MCF 10A (cell line): ENCODE data around the gene TRIM66. TPM values are rescaled to one million over a fixed set of nuclear protein-coding genes. Genes with fewer than 3 reads are reported as not detected.

Experiments
- BruUV-seq: library from RNA; stranded (reverse); fragments of 400-500 nt; replicated peaks from 2 replicates; lab custom pipeline; 2021; lab: Mats Ljungman, UMichigan
- CTCF ChIA-PET: fragments of 300-600 bp; sonication (Branson Sonifier 250); formaldehyde crosslinking; extraction: SDS; loops from one replicate; lab custom pipeline; 2021; ENCODE audit warnings: antibody characterized with exemption, inconsistent platforms; lab: Yijun Ruan, JAX
- POLR2A ChIA-PET: fragments of 300-600, 350-650 bp; sonication (Branson Sonifier 250); formaldehyde crosslinking; extraction: SDS; loops from one replicate; lab custom pipeline; 2020; ENCODE audit warnings: antibody characterized with exemption, inconsistent platforms; lab: Yijun Ruan, JAX
- DNase-seq: peaks from one replicate; pipeline ENCODE4 v3.0.0-alpha.2; 2018; ENCODE audit not compliant: unreplicated experiment
- H3K27ac Mint-ChIP-seq: one replicate; pipeline ENCODE4 v1.8.0; 2022; ENCODE audit warnings: mild to moderate bottlenecking, low read depth, mixed read lengths; ENCODE audit not compliant: unreplicated experiment
- H3K27me3 Mint-ChIP-seq: one replicate; pipeline ENCODE4 v1.8.0; 2022; ENCODE audit warnings: mixed read lengths; ENCODE audit not compliant: insufficient read depth, unreplicated experiment
- H3K36me3 Mint-ChIP-seq: one replicate; pipeline ENCODE4 v1.8.0; 2022; ENCODE audit warnings: mild to moderate bottlenecking, moderate library complexity, mixed read lengths; ENCODE audit not compliant: insufficient read depth, unreplicated experiment
- H3K4me1 Mint-ChIP-seq: one replicate; pipeline ENCODE4 v1.8.0; 2022; ENCODE audit warnings: mixed read lengths; ENCODE audit not compliant: insufficient read depth, unreplicated experiment
- H3K4me3 Mint-ChIP-seq: one replicate; pipeline ENCODE4 v1.8.0; 2022; ENCODE audit warnings: mild to moderate bottlenecking, moderate library complexity, mixed read lengths; ENCODE audit not compliant: unreplicated experiment
- H3K9me3 Mint-ChIP-seq: one replicate; pipeline ENCODE4 v1.8.0; 2022; ENCODE audit warnings: mixed read lengths; ENCODE audit not compliant: unreplicated experiment
- intact Hi-C: fragments of 100-400 bp; cut with micrococcal nuclease; formaldehyde crosslinking; loops from 2 replicates; pipeline ENCODE4 v1.14.1; 2022
- total RNA-seq: library from RNA; stranded (reverse); gene quantifications from 2 replicates; pipeline ENCODE4 v1.2.3, GENCODE V29; 2022
- TF ChIP-seq, protein P1 (sequence below): fragments of 200-600 bp; IDR thresholded peaks from one replicate; pipeline ENCODE4 v1.8.0; 2022; ENCODE audit warnings: antibody characterized with exemption, mild to moderate bottlenecking; ENCODE audit not compliant: unreplicated experiment

Gene TRIM66
- total RNA-seq, 1 experiment from 2014 or later: 27.3 TPM

DNA sequence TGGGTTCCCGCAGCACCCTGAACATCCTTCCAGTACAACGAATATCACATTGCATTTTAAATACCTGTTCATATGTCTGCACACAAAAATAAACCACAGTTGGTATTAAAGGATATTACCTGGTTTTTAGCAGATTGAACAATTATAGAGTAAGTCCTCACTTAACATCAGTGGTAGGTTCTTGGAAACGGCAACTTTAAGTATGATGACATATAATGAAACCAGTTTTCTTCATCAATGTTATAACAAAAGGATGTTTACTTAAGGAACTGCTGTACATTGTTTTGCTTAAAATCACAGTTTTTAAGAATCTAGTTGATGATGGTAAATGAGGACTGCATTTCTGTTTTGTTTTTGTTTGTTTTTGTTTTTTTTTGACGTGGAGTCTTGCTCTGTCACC, 28.0 kb downstream of the TRIM66 start:
- H3K27ac Mint-ChIP-seq: no peak overlapping the region
- ChIA-PET CTCF (interaction anchor here (0.6 kb wide), 1 partner anchor 33 kb away, joined by 3 read pairs; no protein-coding TSS in a partner anchor), POLR2A (no interaction called here)
- TF ChIP-seq, protein P1, sequence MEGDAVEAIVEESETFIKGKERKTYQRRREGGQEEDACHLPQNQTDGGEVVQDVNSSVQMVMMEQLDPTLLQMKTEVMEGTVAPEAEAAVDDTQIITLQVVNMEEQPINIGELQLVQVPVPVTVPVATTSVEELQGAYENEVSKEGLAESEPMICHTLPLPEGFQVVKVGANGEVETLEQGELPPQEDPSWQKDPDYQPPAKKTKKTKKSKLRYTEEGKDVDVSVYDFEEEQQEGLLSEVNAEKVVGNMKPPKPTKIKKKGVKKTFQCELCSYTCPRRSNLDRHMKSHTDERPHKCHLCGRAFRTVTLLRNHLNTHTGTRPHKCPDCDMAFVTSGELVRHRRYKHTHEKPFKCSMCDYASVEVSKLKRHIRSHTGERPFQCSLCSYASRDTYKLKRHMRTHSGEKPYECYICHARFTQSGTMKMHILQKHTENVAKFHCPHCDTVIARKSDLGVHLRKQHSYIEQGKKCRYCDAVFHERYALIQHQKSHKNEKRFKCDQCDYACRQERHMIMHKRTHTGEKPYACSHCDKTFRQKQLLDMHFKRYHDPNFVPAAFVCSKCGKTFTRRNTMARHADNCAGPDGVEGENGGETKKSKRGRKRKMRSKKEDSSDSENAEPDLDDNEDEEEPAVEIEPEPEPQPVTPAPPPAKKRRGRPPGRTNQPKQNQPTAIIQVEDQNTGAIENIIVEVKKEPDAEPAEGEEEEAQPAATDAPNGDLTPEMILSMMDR: no peak
- DNase-seq: no peak
- peaks cover 10% of the 10 kb centered on the region for H3K4me1 Mint-ChIP-seq
- intact Hi-C loops: no loop called here
- H3K36me3 Mint-ChIP-seq: peaks cover 21% of the 10 kb centered on the region
- H3K4me3 Mint-ChIP-seq: no peak overlapping the region
- no TSS peak for BruUV-seq
- H3K27me3 Mint-ChIP-seq: no peaks in the 10 kb centered on the region
- H3K9me3 Mint-ChIP-seq: no peaks in the 10 kb centered on the region

DNA sequence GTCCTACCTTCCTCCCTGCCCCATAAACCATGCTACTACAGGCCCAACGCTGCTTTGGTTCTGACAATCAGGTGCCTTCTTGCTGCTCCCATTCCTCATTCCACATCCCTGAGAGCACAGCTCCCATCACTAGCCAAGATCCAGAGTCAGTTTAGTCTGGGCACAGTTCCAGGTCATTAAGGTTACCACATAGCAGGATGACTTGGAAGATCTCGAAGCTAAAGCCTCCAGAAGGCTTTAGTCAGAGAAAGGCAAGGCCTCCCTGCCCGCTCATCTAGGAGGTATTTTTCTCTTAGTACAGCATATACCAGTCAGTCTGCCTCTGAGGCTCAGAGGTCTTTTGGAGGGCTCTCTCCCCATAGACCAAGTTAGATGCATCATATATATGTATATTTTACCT, 30.3 kb downstream of the TRIM66 start:
- Mint-ChIP-seq H3K27ac (no peak overlapping the region), H3K4me3 (no peak overlapping the region), H3K4me1 (peaks cover 10% of the 10 kb centered on the region), H3K9me3 (no peaks in the 10 kb centered on the region), H3K27me3 (no peaks in the 10 kb centered on the region), H3K36me3 (peaks cover 44% of the 10 kb centered on the region)
- TF ChIP-seq, protein P1: no peak
- no TSS peak for BruUV-seq
- intact Hi-C loops: no loop called here
- POLR2A ChIA-PET: interaction anchor here (0.7 to 1.1 kb wide), 5 partner anchors 9 to 218 kb away, joined by 3 to 12 read pairs (median 4); partner anchors contain the start of genes RPL27A and TRIM66
- CTCF ChIA-PET: interaction anchor here (0.8 kb wide), 1 partner anchor 378 kb away, joined by 3 read pairs; no protein-coding TSS in a partner anchor
- peak; percentile 90 for DNase-seq

DNA sequence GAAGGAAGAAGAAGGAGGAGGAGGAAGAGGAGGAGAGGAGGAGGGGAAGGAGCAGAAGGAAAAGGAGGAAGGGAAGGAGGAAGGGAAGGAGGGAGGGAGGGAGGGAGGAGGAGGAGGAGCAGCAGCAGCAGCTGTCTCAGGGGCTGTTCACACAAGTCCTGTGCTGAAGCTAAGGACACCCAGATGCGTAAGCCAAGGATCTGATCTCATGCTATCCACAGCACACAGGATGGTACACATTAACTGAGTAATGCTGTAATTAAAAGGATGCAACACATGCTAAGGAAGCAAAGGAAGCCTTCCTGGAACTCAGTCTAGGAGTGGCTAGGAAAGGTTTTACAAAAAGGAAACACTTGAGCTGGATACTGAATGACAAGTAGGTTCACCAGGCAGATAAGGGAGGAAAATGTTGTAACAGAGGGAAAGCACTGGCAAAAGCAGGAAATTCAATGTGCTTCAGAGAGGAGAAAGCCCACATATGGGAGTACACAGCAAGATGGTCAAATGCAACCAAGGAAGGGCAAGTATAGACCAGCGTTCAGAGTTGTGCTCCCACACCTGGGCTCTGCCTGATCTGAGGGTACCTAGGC, 32.0 kb downstream of the TRIM66 start:
- Mint-ChIP-seq H3K4me1 (peaks cover 10% of the 10 kb centered on the region), H3K27me3 (no peaks in the 10 kb centered on the region), H3K27ac (no peak overlapping the region), H3K4me3 (no peak overlapping the region), H3K36me3 (peaks cover 51% of the 10 kb centered on the region), H3K9me3 (no peaks in the 10 kb centered on the region)
- DNase-seq: no peak
- ChIA-PET POLR2A (interaction anchor here (0.7 kb wide), 1 partner anchor 71 kb away, joined by 3 read pairs; no protein-coding TSS in a partner anchor), CTCF (no interaction called here)
- TF ChIP-seq, protein P1: no peak
- intact Hi-C loops: no loop called here
- no TSS peak for BruUV-seq

DNA sequence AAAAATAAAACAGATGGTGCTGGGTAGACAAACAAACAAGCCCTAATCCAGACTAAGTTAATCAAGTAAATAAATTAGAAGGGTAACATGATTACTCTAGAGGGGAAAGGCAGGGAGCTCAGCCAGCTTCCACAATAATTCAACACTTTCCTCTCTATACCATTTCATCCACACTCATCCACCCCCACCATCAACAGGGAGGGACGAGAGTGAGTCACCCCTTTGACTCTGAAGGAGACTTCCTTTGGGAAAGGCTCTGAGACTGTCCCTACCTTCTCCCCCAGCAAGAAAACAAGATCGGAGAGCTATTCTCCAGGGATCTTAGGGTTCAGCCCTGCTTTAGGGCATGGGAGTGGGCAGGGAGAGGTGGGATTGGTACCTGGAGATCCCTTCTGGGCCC, 33.1 kb downstream of the TRIM66 start:
- no peak overlapping the region for H3K4me3 Mint-ChIP-seq
- TF ChIP-seq, protein P1: no peak
- peaks cover 10% of the 10 kb centered on the region for H3K4me1 Mint-ChIP-seq
- H3K27me3 Mint-ChIP-seq: no peaks in the 10 kb centered on the region
- BruUV-seq: no TSS peak
- intact Hi-C loops: no loop called here
- POLR2A ChIA-PET: interaction anchor here (0.8 kb wide), 1 partner anchor 34 kb away, joined by 3 read pairs; no protein-coding TSS in a partner anchor
- DNase-seq: peak; percentile 63
- peaks cover 51% of the 10 kb centered on the region for H3K36me3 Mint-ChIP-seq
- no peak overlapping the region for H3K27ac Mint-ChIP-seq
- no peaks in the 10 kb centered on the region for H3K9me3 Mint-ChIP-seq
- CTCF ChIA-PET: interaction anchor here (1.0 to 1.3 kb wide), 3 partner anchors 10 to 310 kb away, joined by 3 to 4 read pairs (median 4); no protein-coding TSS in a partner anchor
